B cell (primary cell): ENCODE measurements around the gene RHBDF1. TPM values are rescaled to one million over a fixed set of nuclear protein-coding genes. Genes with fewer than 3 reads are reported as not detected.

ENCODE experiments used
- ATAC-seq: fragments of 200-7000 bp; cut with Tn5 transposase; one replicate; pipeline ENCODE4 v1.10.0; 2021; ENCODE audit warnings: low read depth, mild to moderate bottlenecking, moderate number of reproducible peaks, moderate library complexity
- CTCF ChIA-PET: fragments of 350-600 bp; sonication (Branson Sonifier 250); formaldehyde crosslinking; loops from one replicate; lab custom pipeline; 2021; ENCODE audit warnings: antibody characterized with exemption, inconsistent platforms; lab: Charles Lee
- POLR2A ChIA-PET: fragments of 350-600 bp; sonication (Branson Sonifier 250); formaldehyde crosslinking; loops from one replicate; lab custom pipeline; 2021; ENCODE audit warnings: antibody characterized with exemption; lab: Charles Lee
- DNase-seq: peaks from one replicate; pipeline ENCODE4 v3.0.0; 2013
- H2AFZ ChIP-seq: 2 replicates; pipeline ENCODE4 v1.6.1; 2012; ENCODE audit warnings: mild to moderate bottlenecking, low read depth, low read length; ENCODE audit not compliant: insufficient read depth, poor library complexity, severe bottlenecking
- H3K27ac ChIP-seq, 2 donors: 1 replicate in 1 of 2; 2 replicates in 1 of 2; pipeline ENCODE4 v1.5.1; 2012 to 2013; ENCODE audit warnings: low read length in 2 of 2, mild to moderate bottlenecking in 2 of 2, moderate library complexity in 1 of 2
- H3K27me3 ChIP-seq, 4 experiments: fragments of 200-600 bp in 1 of 4; sonication (generic) in 1 of 4; replicated peaks in 1 of 4; 1 replicate in 2 of 4; 2 replicates in 2 of 4; pipeline versions ENCODE4 v1.6.1 to v1.7.0; 2013 to 2016; ENCODE audit warnings: low read length in 3 of 4, mild to moderate bottlenecking in 2 of 4, mixed read lengths in 1 of 4, moderate library complexity in 1 of 4; ENCODE audit not compliant: insufficient read depth in 4 of 4, control insufficient read depth in 3 of 4; ENCODE audit errors: control extremely low read depth in 1 of 4
- H3K36me3 ChIP-seq, 2 experiments: replicated peaks in 1 of 2; 1 replicate in 1 of 2; 2 replicates in 1 of 2; pipeline versions ENCODE4 v1.6.1 to v1.7.1; 2013; ENCODE audit warnings: low read length in 1 of 2; ENCODE audit not compliant: insufficient read depth in 2 of 2, control insufficient read depth in 1 of 2; ENCODE audit errors: control extremely low read depth in 1 of 2, extremely low read depth in 1 of 2
- H3K4me1 ChIP-seq, 2 donors: fragments of 200-600 bp in 1 of 2; sonication (generic) in 1 of 2; 1 replicate in 1 of 2; 2 replicates in 1 of 2; pipeline versions ENCODE4 v1.5.1 to v1.6.1; 2013 to 2017; ENCODE audit warnings: low read length in 2 of 2; ENCODE audit not compliant: control insufficient read depth in 2 of 2, insufficient read depth in 2 of 2
- H3K4me2 ChIP-seq: replicated peaks from 2 replicates; pipeline ENCODE3; 2012; ENCODE audit warnings: mild to moderate bottlenecking, low read depth, low read length; ENCODE audit not compliant: poor library complexity, severe bottlenecking
- H3K4me3 ChIP-seq, 5 experiments: fragments of 200-600 bp in 1 of 5; sonication (generic) in 1 of 5; 1 replicate in 3 of 5; 2 replicates in 2 of 5; pipeline versions ENCODE4 v1.5.1 to v1.7.0; 2011 to 2016; ENCODE audit warnings: low read length in 4 of 5, mild to moderate bottlenecking in 4 of 5, low read depth in 2 of 5, control low read depth in 1 of 5, moderate library complexity in 1 of 5; ENCODE audit not compliant: insufficient read depth in 1 of 5; ENCODE audit errors: control extremely low read depth in 1 of 5, extremely low read depth in 1 of 5
- H3K79me2 ChIP-seq: fragments of 200-600 bp; sonication (generic); one replicate; pipeline ENCODE4 v1.6.0; 2016; ENCODE audit warnings: low read length; ENCODE audit not compliant: control insufficient read depth, insufficient read depth
- H3K9ac ChIP-seq: fragments of 200-600 bp; sonication (generic); 2 replicates; pipeline ENCODE4 v1.6.1; 2017; ENCODE audit warnings: mild to moderate bottlenecking, low read length, moderate library complexity
- H3K9me3 ChIP-seq, 3 donors: one replicate each; pipeline versions ENCODE4 v1.6.1 to v1.7.1; 2013; ENCODE audit warnings: low read length in 2 of 3; ENCODE audit not compliant: control insufficient read depth in 2 of 3, insufficient read depth in 1 of 3; ENCODE audit errors: control extremely low read depth in 1 of 3
- H4K20me1 ChIP-seq: 2 replicates; pipeline ENCODE4 v1.6.0; 2012; ENCODE audit warnings: mild to moderate bottlenecking, low read length; ENCODE audit not compliant: insufficient read depth, control insufficient read depth, poor library complexity, severe bottlenecking
- H3K27ac Mint-ChIP-seq: one replicate; pipeline ENCODE4 v1.8.0; 2021; ENCODE audit warnings: mixed read lengths
- H3K27me3 Mint-ChIP-seq: one replicate; pipeline ENCODE4 v1.8.0; 2021; ENCODE audit warnings: mixed read lengths
- H3K4me1 Mint-ChIP-seq: one replicate; pipeline ENCODE4 v1.8.0; 2021; ENCODE audit warnings: mixed read lengths
- H3K4me3 Mint-ChIP-seq: one replicate; pipeline ENCODE4 v1.8.0; 2021; ENCODE audit warnings: mixed read lengths
- H3K9me3 Mint-ChIP-seq: one replicate; pipeline ENCODE4 v1.8.0; 2022; ENCODE audit warnings: mixed read lengths; ENCODE audit not compliant: insufficient read depth
- EZH2 ChIP-seq: IDR thresholded peaks from 2 replicates; pipeline ENCODE4 v1.6.1; 2012; ENCODE audit warnings: borderline replicate concordance, low read depth, mild to moderate bottlenecking, moderate library complexity, low read length; ENCODE audit not compliant: insufficient read depth, poor library complexity, severe bottlenecking
- WGBS: methylation state at CpG from one replicate; pipeline ENCODE4 v1.1.5; 2013; ENCODE audit warnings: missing lambda C conversion rate; ENCODE audit not compliant: insufficient coverage; 5-methylcytosine and 5-hydroxymethylcytosine counted together
- intact Hi-C: fragments of 100-400 bp; cut with micrococcal nuclease; formaldehyde crosslinking; loops from one replicate; pipeline ENCODE4 v1.10.0; 2022
- polyA plus RNA-seq: library from polyadenylated mRNA; depleted of rRNA; stranded (reverse); fragments of >200 nt; gene quantifications from 2 replicates; pipeline ENCODE4 v1.2.3, GENCODE V29; 2012
- total RNA-seq, 2 donors: library from RNA; stranded (reverse); fragments of 120-200 nt in 1 of 2; gene quantifications; 1 replicate in 1 of 2; 2 replicates in 1 of 2; pipeline versions ENCODE4 v1.2.3 to v1.2.4, GENCODE V29; 2013 to 2022
- TF ChIP-seq, protein P1 (sequence below): fragments of 200-600 bp; IDR thresholded peaks from one replicate; pipeline ENCODE4 v1.8.0; 2022; ENCODE audit warnings: antibody characterized with exemption, mild to moderate bottlenecking

The RHBDF1 gene
- total and polyA plus RNA-seq, 2 donors (not counting 1 experiment from before 2014, with no cell fraction given) = 0.42 to 0.76 TPM

DNA sequence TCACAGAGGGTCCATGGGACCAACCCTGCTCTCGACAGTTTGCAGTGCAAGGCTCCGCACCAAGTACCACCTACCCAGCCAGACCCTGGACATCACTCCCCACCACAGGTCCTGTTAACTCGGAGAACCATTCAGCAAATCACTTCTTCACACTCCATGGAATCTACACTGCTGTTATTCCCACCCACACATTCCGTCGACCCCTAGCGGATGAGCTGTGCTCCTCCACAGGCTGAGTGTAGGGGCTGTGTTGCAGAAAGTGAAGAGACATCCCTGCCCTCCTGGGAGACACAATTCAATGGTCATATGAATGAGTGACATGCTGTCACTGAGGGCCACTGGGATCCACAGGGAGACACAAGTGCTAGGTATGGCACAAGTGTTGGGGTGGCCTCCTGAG is 33.1 kb upstream of the RHBDF1 start:
- H2AFZ ChIP-seq = no peak overlapping the region
- intact Hi-C loops = no loop called here
- H4K20me1 ChIP-seq = peaks cover 4% of the 10 kb centered on the region
- H3K79me2 ChIP-seq = no peaks in the 10 kb centered on the region
- WGBS = 87% methylated on average over 3 of the region's 6 CpGs
- POLR2A ChIA-PET = no interaction called here
- peaks cover 3% of the 10 kb centered on the region for H3K4me1 Mint-ChIP-seq
- no peaks in the 10 kb centered on the region for H3K9me3 Mint-ChIP-seq
- no peak overlapping the region for H3K27ac ChIP-seq
- no peak overlapping the region for H3K4me2 ChIP-seq
- CTCF ChIA-PET = interaction anchor here (2.2 to 5.5 kb wide), 5 partner anchors 9 to 256 kb away, joined by 14 to 63 read pairs (median 43); partner anchors contain the start of gene HBQ1
- H3K27me3 Mint-ChIP-seq = no peaks in the 10 kb centered on the region
- no peak overlapping the region for H3K4me3 ChIP-seq
- TF ChIP-seq EZH2 = no peak
- TF ChIP-seq, protein P1, sequence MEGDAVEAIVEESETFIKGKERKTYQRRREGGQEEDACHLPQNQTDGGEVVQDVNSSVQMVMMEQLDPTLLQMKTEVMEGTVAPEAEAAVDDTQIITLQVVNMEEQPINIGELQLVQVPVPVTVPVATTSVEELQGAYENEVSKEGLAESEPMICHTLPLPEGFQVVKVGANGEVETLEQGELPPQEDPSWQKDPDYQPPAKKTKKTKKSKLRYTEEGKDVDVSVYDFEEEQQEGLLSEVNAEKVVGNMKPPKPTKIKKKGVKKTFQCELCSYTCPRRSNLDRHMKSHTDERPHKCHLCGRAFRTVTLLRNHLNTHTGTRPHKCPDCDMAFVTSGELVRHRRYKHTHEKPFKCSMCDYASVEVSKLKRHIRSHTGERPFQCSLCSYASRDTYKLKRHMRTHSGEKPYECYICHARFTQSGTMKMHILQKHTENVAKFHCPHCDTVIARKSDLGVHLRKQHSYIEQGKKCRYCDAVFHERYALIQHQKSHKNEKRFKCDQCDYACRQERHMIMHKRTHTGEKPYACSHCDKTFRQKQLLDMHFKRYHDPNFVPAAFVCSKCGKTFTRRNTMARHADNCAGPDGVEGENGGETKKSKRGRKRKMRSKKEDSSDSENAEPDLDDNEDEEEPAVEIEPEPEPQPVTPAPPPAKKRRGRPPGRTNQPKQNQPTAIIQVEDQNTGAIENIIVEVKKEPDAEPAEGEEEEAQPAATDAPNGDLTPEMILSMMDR = no peak
- peaks cover 0 to 3% of the 10 kb centered on the region in 2 donors for H3K4me1 ChIP-seq
- no peaks in the 10 kb centered on the region for H3K27me3 ChIP-seq
- no peak overlapping the region for H3K4me3 Mint-ChIP-seq
- no peak for ATAC-seq
- no peak for DNase-seq
- no peak overlapping the region for H3K9ac ChIP-seq
- no peak overlapping the region for H3K27ac Mint-ChIP-seq
- peaks cover 4 to 23% of the 10 kb centered on the region in 2 experiments for H3K36me3 ChIP-seq
- no peaks in the 10 kb centered on the region for H3K9me3 ChIP-seq

DNA sequence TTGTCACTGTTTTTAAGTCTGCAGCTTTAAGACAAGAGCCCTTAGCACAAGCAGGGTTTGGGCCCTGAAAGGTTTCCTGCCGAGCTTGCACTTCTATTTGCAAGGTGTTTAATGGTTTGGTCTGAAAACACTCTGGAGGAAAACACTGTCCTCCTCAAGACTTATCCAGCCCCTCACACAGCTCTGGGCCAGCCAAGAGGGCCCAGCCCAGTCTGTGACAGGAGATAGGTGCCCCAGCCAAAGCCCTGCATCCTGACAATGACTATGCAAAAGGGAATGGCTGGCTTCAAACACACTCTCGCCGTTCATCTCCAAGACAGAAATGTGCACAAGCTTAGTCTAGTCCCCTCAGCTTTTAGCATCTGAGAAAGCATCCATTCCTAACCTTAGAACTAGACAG is 32.5 kb upstream of the RHBDF1 start:
- H4K20me1 ChIP-seq = peaks cover 4% of the 10 kb centered on the region
- H3K4me1 Mint-ChIP-seq = peaks cover 3% of the 10 kb centered on the region
- ChIA-PET CTCF (interaction anchor here (0.7 to 5.5 kb wide), 7 partner anchors 9 to 257 kb away, joined by 3 to 63 read pairs (median 34); partner anchors contain the start of gene HBQ1), POLR2A (interaction anchor here (0.5 kb wide), 1 partner anchor 247 kb away, joined by 3 read pairs; no protein-coding TSS in a partner anchor)
- peaks cover 2 to 19% of the 10 kb centered on the region in 2 experiments for H3K36me3 ChIP-seq
- peaks cover 0 to 3% of the 10 kb centered on the region in 2 donors for H3K4me1 ChIP-seq
- H3K27me3 ChIP-seq = no peaks in the 10 kb centered on the region
- H3K4me3 Mint-ChIP-seq = no peak overlapping the region
- DNase-seq (no peak), ATAC-seq (no peak)
- no peak overlapping the region for H3K4me3 ChIP-seq
- intact Hi-C loops = no loop called here
- H3K79me2 ChIP-seq = no peaks in the 10 kb centered on the region
- 57% methylated on average over 2 of the region's 3 CpGs for WGBS
- no peaks in the 10 kb centered on the region for H3K9me3 Mint-ChIP-seq
- no peak overlapping the region for H3K27ac Mint-ChIP-seq
- H3K4me2 ChIP-seq = no peak overlapping the region
- H3K27ac ChIP-seq = no peak overlapping the region
- H2AFZ ChIP-seq = no peak overlapping the region
- H3K9ac ChIP-seq = no peak overlapping the region
- no peaks in the 10 kb centered on the region for H3K9me3 ChIP-seq
- H3K27me3 Mint-ChIP-seq = no peaks in the 10 kb centered on the region
- TF ChIP-seq, protein P1 = no peak
- no peak for TF ChIP-seq EZH2
